D721Med (cell line): ENCODE data around the gene UBE3B.

Source experiments
- DNase-seq: peaks from one replicate; pipeline ENCODE4 v3.0.0; 2011; ENCODE audit warnings: low spot score; ENCODE audit not compliant: insufficient read length
- FAIRE-seq: peaks from 2 replicates; lab custom pipeline; 2011; peaks lifted over from hg19 to GRCh38; lab: Jason Lieb, UNC
- CTCF ChIP-seq: IDR thresholded peaks from 2 replicates; pipeline ENCODE4 v1.5.1; 2012; ENCODE audit warnings: mild to moderate bottlenecking, control low read depth; ENCODE audit not compliant: insufficient read depth; ENCODE audit errors: missing control alignments

UBE3B gene

GRCh38 chr12:109495012-109495411 lies 17.6 kb downstream of the UBE3B start:
- DNase-seq = no peak
- no peak for FAIRE-seq
- no peak for TF ChIP-seq CTCF

GRCh38 chr12:109496306-109496705 lies 18.9 kb downstream of the UBE3B start:
- TF ChIP-seq CTCF = no peak
- DNase-seq (no peak), FAIRE-seq (no peak)

GRCh38 chr12:109497675-109498074 lies 20.2 kb downstream of the UBE3B start:
- no peak for FAIRE-seq
- no peak for DNase-seq
- no peak for TF ChIP-seq CTCF

GRCh38 chr12:109500406-109501185 lies 23.2 kb downstream of the UBE3B start:
- FAIRE-seq (no peak), DNase-seq (no peak)
- no peak for TF ChIP-seq CTCF

GRCh38 chr12:109501299-109501698 lies 23.9 kb downstream of the UBE3B start:
- TF ChIP-seq CTCF = no peak
- DNase-seq (no peak), FAIRE-seq (no peak)

GRCh38 chr12:109502332-109502731 lies 24.9 kb downstream of the UBE3B start:
- no peak for FAIRE-seq
- no peak for TF ChIP-seq CTCF

GRCh38 chr12:109503611-109504010 lies 26.2 kb downstream of the UBE3B start:
- no peak for DNase-seq
- no peak for FAIRE-seq
- TF ChIP-seq CTCF = no peak

More at GRCh38 chr12:109502332-109502731, 24.9 kb downstream of the UBE3B start:
- DNase-seq = no peak
